K562 (cell line): ENCODE measurements around the gene PGPEP1. TPM values are rescaled to one million over a fixed set of nuclear protein-coding genes. Genes with fewer than 3 reads are reported as not detected.

Experiments
- ATF6 ChIP-seq: sonication (generic); formaldehyde crosslinking; IDR thresholded peaks from 2 replicates; pipeline ENCODE4 v1.4.0; 2020; ENCODE audit warnings: mild to moderate bottlenecking, missing genetic modification reagents
- BACH1 ChIP-seq: fragments of 200-800 bp; sonication (Bioruptor generic); IDR thresholded peaks from 2 replicates; pipeline ENCODE4 v1.6.1; 2016; ENCODE audit warnings: missing genetic modification characterization, missing compliant biosample characterization
- ETS1 ChIP-seq: conservative IDR thresholded peaks from 2 replicates; pipeline ENCODE4 v1.6.1; 2011; ENCODE audit warnings: low read depth, mild to moderate bottlenecking, low read length; ENCODE audit not compliant: control insufficient read depth
- FIP1L1 ChIP-seq: fragments of 200-400 bp; formaldehyde crosslinking; IDR thresholded peaks from 2 replicates; pipeline ENCODE4 v1.6.1; 2018; ENCODE audit warnings: mild to moderate bottlenecking, low read depth, low read length; ENCODE audit not compliant: poor library complexity, severe bottlenecking
- GABPB2 ChIP-seq: fragments of 250-450 bp; sonication (Bioruptor Pico); conservative IDR thresholded peaks from 2 replicates; pipeline ENCODE4 v1.5.1; 2021; ENCODE audit warnings: mild to moderate bottlenecking
- LCOR ChIP-seq: sonication (generic); formaldehyde crosslinking; IDR thresholded peaks from 2 replicates; pipeline ENCODE4 v1.8.0; 2022; ENCODE audit warnings: mild to moderate bottlenecking, missing genetic modification reagents
- MCM3 ChIP-seq: fragments of 450-650 bp; IDR thresholded peaks from 2 replicates; pipeline ENCODE4 v1.6.1; 2016
- MXI1 ChIP-seq: IDR thresholded peaks from 2 replicates; pipeline ENCODE4 v1.6.1; 2011; ENCODE audit warnings: low read depth, mild to moderate bottlenecking, improper control_type of control experiment, low read length
- NCOA2 ChIP-seq, 2 experiments: fragments of 450-650 bp; IDR thresholded peaks; 2 replicates each; pipeline ENCODE4 v1.6.1; 2018; ENCODE audit warnings: mild to moderate bottlenecking in 2 of 2, moderate library complexity in 1 of 2; ENCODE audit not compliant: partially characterized antibody in 2 of 2
- NCOR1 ChIP-seq: fragments of 450-650 bp; IDR thresholded peaks from 2 replicates; pipeline ENCODE4 v1.6.1; 2016; ENCODE audit warnings: mild to moderate bottlenecking, moderate library complexity
- NR1H2 ChIP-seq: sonication (generic); formaldehyde crosslinking; IDR thresholded peaks from 2 replicates; pipeline ENCODE4 v1.4.0; 2020; ENCODE audit warnings: mild to moderate bottlenecking, missing genetic modification reagents
- RBFOX2 ChIP-seq: fragments of 200-400 bp; formaldehyde crosslinking; IDR thresholded peaks from 2 replicates; pipeline ENCODE4 v1.6.1; 2017; ENCODE audit warnings: low read depth, mild to moderate bottlenecking, low read length, moderate library complexity
- RFX1 ChIP-seq: fragments of 450-650 bp; IDR thresholded peaks from 2 replicates; pipeline ENCODE4 v1.6.1; 2016; ENCODE audit warnings: mild to moderate bottlenecking, moderate library complexity
- RNF2 ChIP-seq: sonication (generic); IDR thresholded peaks from 2 replicates; pipeline ENCODE4 v1.6.1; 2016
- SIN3A ChIP-seq, 2 experiments: fragments of 150-350 bp in 1 of 2; IDR thresholded peaks; 2 replicates each; pipeline ENCODE4 v1.6.1; 2011 to 2016; ENCODE audit warnings: borderline replicate concordance in 2 of 2, low read depth in 2 of 2, low read length in 2 of 2, mild to moderate bottlenecking in 2 of 2, moderate library complexity in 2 of 2; ENCODE audit not compliant: control insufficient read depth in 1 of 2
- TAF9B ChIP-seq: fragments of 450-650 bp; IDR thresholded peaks from 2 replicates; pipeline ENCODE4 v1.6.1; 2018; ENCODE audit warnings: mild to moderate bottlenecking; ENCODE audit not compliant: partially characterized antibody
- ZFP91 ChIP-seq: sonication (generic); formaldehyde crosslinking; IDR thresholded peaks from 2 replicates; pipeline ENCODE4 v1.8.0; 2022; ENCODE audit warnings: mild to moderate bottlenecking, missing genetic modification reagents
- ZHX1 ChIP-seq: fragments of 150-350 bp; conservative IDR thresholded peaks from 2 replicates; pipeline ENCODE4 v1.6.1; 2014; ENCODE audit warnings: low read length
- ZNF324 ChIP-seq: fragments of 250-450 bp; sonication (Bioruptor Pico); IDR thresholded peaks from 2 replicates; pipeline ENCODE4 v1.4.0; 2020; ENCODE audit warnings: mild to moderate bottlenecking
- ZNF445 ChIP-seq: fragments of 250-450 bp; sonication (Bioruptor Pico); IDR thresholded peaks from 2 replicates; pipeline ENCODE4 v1.4.0; 2020; ENCODE audit warnings: low read depth, mild to moderate bottlenecking, moderate library complexity
- polyA plus RNA-seq, 8 experiments: library from polyadenylated mRNA; depleted of rRNA in 4 of 8; stranded (reverse) in 5 of 8; unstranded in 3 of 8; fragments of >200 nt; fragmentation: Nextera tagmentation in 2 of 8; fragmentation: Illumina TruSeq in 1 of 8; extraction: Ambion mirVana in 2 of 8; extraction: Trizol in 1 of 8; gene quantifications; 2 replicates each; pipeline versions ENCODE4 v1.2.1 to v1.2.3, GENCODE V29; 2011 to 2014; ENCODE audit warnings: inconsistent platforms in 1 of 8, missing spikeins in 1 of 8
- total RNA-seq, 7 experiments: library from RNA; depleted of rRNA in 6 of 7; stranded (reverse); fragments of >200 nt in 6 of 7; fragmentation: Illumina TruSeq in 2 of 7; extraction: Trizol in 2 of 7; gene quantifications; 2 replicates each; pipeline versions ENCODE4 v1.2.1 to v1.2.3, GENCODE V29; 2011 to 2021; ENCODE audit warnings: low replicate concordance in 1 of 7

PGPEP1 gene
- total and polyA plus RNA-seq, 9 of the 15 experiments (the other 6 are each of a cell fraction or from before 2014, with no cell fraction given) = 10.0 to 69.6 (median 33.5) TPM

- TF ChIP-seq ZHX1 = no peak
- TF ChIP-seq ZNF324 (CRISPR knock-in tag) = no peak
- no peak for TF ChIP-seq MXI1
- no peak for TF ChIP-seq BACH1 (tag)
- no peak; the same call in 1 of the 2 replicates for TF ChIP-seq LCOR
- no peak for TF ChIP-seq ZNF445
- no peak; the same call in 1 of the 2 replicates for TF ChIP-seq RFX1
- 0 out of 2 replicates have a peak, but pooled peaks have one; percentile 19 for TF ChIP-seq ZFP91 (CRISPR knock-in tag)
- TF ChIP-seq GABPB2 (CRISPR knock-in tag) = peak; percentile 41; the same call in 1 of the 2 replicates
- TF ChIP-seq RNF2 = peak; percentile 56; the same call in 1 of the 2 replicates
- peak; percentile 91 for TF ChIP-seq RBFOX2
- peak; percentile 65 for TF ChIP-seq TAF9B
- TF ChIP-seq MCM3 = no peak
- peak; percentile 79 for TF ChIP-seq NCOR1
- TF ChIP-seq SIN3A (IDR thresholded peaks at IDR 0.05; ENCODE audit: borderline replicate concordance in 2 of 2, control insufficient read depth in 1 of 2, low read depth in 2 of 2, low read length in 2 of 2) = no peak; a peak in 1 of 4 replicates
- no peak; the same call in 1 of the 2 replicates for TF ChIP-seq ATF6
- TF ChIP-seq ETS1 = no peak; the same call in none of the 2 replicates
- TF ChIP-seq NR1H2 (CRISPR knock-in tag) = no peak
- no peak for TF ChIP-seq NCOA2 (IDR thresholded peaks at IDR 0.05; ENCODE audit: partially characterized antibody in 2 of 2)
- peak; percentile 74 for TF ChIP-seq FIP1L1
These were observed 48.6 kb upstream of the PGPEP1 start (continued) for GRCh38 chr19:18291590-18292461.
